Measurements from ENCODE around the gene TMEM169.

DNA sequence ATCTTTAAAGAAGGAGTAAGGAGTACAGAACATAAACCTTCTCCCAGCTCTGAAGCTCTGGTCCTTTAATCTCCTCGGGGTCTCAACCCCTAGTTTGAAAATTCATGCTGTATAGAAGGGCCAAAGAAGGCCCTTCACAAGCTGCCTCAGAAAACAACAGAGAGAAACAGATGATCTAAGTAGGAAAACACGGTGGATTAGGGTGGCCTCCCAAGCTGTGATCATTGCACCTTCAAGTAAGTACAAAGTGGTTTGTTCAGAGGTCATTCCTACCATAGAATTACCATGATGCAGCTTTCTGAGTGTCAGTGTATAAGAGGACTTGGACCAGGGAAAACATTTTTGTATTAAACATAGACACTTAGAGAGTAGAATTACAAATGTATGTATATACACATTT lies 10.9 kb downstream of the TMEM169 start:
- TF ChIP-seq, protein P1, sequence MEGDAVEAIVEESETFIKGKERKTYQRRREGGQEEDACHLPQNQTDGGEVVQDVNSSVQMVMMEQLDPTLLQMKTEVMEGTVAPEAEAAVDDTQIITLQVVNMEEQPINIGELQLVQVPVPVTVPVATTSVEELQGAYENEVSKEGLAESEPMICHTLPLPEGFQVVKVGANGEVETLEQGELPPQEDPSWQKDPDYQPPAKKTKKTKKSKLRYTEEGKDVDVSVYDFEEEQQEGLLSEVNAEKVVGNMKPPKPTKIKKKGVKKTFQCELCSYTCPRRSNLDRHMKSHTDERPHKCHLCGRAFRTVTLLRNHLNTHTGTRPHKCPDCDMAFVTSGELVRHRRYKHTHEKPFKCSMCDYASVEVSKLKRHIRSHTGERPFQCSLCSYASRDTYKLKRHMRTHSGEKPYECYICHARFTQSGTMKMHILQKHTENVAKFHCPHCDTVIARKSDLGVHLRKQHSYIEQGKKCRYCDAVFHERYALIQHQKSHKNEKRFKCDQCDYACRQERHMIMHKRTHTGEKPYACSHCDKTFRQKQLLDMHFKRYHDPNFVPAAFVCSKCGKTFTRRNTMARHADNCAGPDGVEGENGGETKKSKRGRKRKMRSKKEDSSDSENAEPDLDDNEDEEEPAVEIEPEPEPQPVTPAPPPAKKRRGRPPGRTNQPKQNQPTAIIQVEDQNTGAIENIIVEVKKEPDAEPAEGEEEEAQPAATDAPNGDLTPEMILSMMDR (IDR thresholded peaks at IDR 0.05), result no peak
- no peak for TF ChIP-seq POLR2AphosphoS5 (IDR thresholded peaks at IDR 0.05)
